ENCODE results near the gene TSPAN9.

- TF ChIP-seq, protein P1, sequence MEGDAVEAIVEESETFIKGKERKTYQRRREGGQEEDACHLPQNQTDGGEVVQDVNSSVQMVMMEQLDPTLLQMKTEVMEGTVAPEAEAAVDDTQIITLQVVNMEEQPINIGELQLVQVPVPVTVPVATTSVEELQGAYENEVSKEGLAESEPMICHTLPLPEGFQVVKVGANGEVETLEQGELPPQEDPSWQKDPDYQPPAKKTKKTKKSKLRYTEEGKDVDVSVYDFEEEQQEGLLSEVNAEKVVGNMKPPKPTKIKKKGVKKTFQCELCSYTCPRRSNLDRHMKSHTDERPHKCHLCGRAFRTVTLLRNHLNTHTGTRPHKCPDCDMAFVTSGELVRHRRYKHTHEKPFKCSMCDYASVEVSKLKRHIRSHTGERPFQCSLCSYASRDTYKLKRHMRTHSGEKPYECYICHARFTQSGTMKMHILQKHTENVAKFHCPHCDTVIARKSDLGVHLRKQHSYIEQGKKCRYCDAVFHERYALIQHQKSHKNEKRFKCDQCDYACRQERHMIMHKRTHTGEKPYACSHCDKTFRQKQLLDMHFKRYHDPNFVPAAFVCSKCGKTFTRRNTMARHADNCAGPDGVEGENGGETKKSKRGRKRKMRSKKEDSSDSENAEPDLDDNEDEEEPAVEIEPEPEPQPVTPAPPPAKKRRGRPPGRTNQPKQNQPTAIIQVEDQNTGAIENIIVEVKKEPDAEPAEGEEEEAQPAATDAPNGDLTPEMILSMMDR (IDR thresholded peaks at IDR 0.05; ENCODE audit: insufficient read depth, low read length), result no peak
- TF ChIP-seq POLR2AphosphoS5 (IDR thresholded peaks at IDR 0.05; ENCODE audit: low read depth), result no peak
- TF ChIP-seq GABPA (IDR thresholded peaks at IDR 0.05; ENCODE audit: low read depth), result no peak
- TF ChIP-seq, protein P2, sequence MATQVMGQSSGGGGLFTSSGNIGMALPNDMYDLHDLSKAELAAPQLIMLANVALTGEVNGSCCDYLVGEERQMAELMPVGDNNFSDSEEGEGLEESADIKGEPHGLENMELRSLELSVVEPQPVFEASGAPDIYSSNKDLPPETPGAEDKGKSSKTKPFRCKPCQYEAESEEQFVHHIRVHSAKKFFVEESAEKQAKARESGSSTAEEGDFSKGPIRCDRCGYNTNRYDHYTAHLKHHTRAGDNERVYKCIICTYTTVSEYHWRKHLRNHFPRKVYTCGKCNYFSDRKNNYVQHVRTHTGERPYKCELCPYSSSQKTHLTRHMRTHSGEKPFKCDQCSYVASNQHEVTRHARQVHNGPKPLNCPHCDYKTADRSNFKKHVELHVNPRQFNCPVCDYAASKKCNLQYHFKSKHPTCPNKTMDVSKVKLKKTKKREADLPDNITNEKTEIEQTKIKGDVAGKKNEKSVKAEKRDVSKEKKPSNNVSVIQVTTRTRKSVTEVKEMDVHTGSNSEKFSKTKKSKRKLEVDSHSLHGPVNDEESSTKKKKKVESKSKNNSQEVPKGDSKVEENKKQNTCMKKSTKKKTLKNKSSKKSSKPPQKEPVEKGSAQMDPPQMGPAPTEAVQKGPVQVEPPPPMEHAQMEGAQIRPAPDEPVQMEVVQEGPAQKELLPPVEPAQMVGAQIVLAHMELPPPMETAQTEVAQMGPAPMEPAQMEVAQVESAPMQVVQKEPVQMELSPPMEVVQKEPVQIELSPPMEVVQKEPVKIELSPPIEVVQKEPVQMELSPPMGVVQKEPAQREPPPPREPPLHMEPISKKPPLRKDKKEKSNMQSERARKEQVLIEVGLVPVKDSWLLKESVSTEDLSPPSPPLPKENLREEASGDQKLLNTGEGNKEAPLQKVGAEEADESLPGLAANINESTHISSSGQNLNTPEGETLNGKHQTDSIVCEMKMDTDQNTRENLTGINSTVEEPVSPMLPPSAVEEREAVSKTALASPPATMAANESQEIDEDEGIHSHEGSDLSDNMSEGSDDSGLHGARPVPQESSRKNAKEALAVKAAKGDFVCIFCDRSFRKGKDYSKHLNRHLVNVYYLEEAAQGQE (IDR thresholded peaks at IDR 0.05; ENCODE audit: insufficient replicate concordance, low read depth), result no peak
- TF ChIP-seq SPI1 (IDR thresholded peaks at IDR 0.05; ENCODE audit: borderline replicate concordance, low read depth), result no peak
Measured at GRCh38 chr12:3170423-3171194, 93.4 kb downstream of the TSPAN9 start.
